Measurements from ENCODE around the gene SHROOM1. TPM values are rescaled to one million over a fixed set of nuclear protein-coding genes. Genes with fewer than 3 reads are reported as not detected.

The SHROOM1 gene
- total and polyA plus RNA-seq, 2 donors (not counting 3 experiments of a cell fraction or from before 2014, with no cell fraction given) = 12.8 to 20.9 TPM

- intact Hi-C loops (cut with micrococcal nuclease) = no loop called here
- H3K79me2 ChIP-seq (ENCODE audit: control insufficient read depth, insufficient read depth, low read length) = no peaks in the 10 kb centered on the region
- no peak for TF ChIP-seq JUN (IDR thresholded peaks at IDR 0.05; ENCODE audit: borderline replicate concordance, insufficient read depth, insufficient read length, low read depth)
- no peak for TF ChIP-seq CTCF (IDR thresholded peaks at IDR 0.05; ENCODE audit: extremely low read depth in 1 of 2, insufficient read depth in 1 of 2, low read depth in 1 of 2, low read length in 2 of 2)
- TF ChIP-seq FOS (IDR thresholded peaks at IDR 0.05; ENCODE audit: borderline replicate concordance, insufficient read depth, low read length) = no peak
- no peaks in the 10 kb centered on the region for H3K27me3 ChIP-seq (ENCODE audit: control insufficient read depth in 2 of 2, insufficient read depth in 2 of 2, low read length in 2 of 2)
- FAIRE-seq (no peak), DNase-seq (ENCODE audit: low read depth, low spot score) (no peak)
- dilution Hi-C loops (cut with MboI; ENCODE audit: extremely low pct_ligation_motif_present, low sequenced_read_pairs) = no loop called here
- CTCF ChIA-PET = interaction anchor here (1.6 kb wide), 1 partner anchor 9 kb away, joined by 5 read pairs; the partner anchor contains the start of gene UQCRQ
- no peak overlapping the region for H3K4me2 ChIP-seq (ENCODE audit: insufficient read depth, low read length)
- no TSS peak for BruUV-seq (replicated peaks)
- H3K9ac ChIP-seq (replicated peaks; ENCODE audit: extremely low read depth, insufficient read depth, low read length) = no peak overlapping the region
- POLR2A ChIA-PET = no interaction called here
- no peak overlapping the region for H3K27ac ChIP-seq (ENCODE audit: insufficient read depth, low read depth, low read length)
- no peak overlapping the region for H3K4me3 ChIP-seq (replicated peaks in 1 of 3; ENCODE audit: insufficient read depth in 1 of 3, low read depth in 1 of 3, low read length in 3 of 3)
- no peaks in the 10 kb centered on the region for H3K9me3 ChIP-seq (replicated peaks; ENCODE audit: control insufficient read depth, insufficient read depth, low read length)
- H2AFZ ChIP-seq (ENCODE audit: low read depth, low read length) = no peak overlapping the region
- peaks cover 2% of the 10 kb centered on the region for H4K20me1 ChIP-seq (replicated peaks; ENCODE audit: control insufficient read depth, extremely low read depth, insufficient read depth, low read length)
- no peaks in the 10 kb centered on the region for H3K9me1 ChIP-seq (replicated peaks; ENCODE audit: control insufficient read depth, extremely low read depth, insufficient read depth, low read length)
- H3K4me1 ChIP-seq (ENCODE audit: control insufficient read depth, extremely low read depth, insufficient read depth, low read length) = no peaks in the 10 kb centered on the region
- peaks cover 11 to 28% of the 10 kb centered on the region in 2 experiments for H3K36me3 ChIP-seq (ENCODE audit: control insufficient read depth in 2 of 2, extremely low read depth in 1 of 2, insufficient read depth in 2 of 2, low read length in 2 of 2)
Observed at GRCh38 chr5:132876020-132876759, 45.7 kb upstream of the SHROOM1 start.

DNA sequence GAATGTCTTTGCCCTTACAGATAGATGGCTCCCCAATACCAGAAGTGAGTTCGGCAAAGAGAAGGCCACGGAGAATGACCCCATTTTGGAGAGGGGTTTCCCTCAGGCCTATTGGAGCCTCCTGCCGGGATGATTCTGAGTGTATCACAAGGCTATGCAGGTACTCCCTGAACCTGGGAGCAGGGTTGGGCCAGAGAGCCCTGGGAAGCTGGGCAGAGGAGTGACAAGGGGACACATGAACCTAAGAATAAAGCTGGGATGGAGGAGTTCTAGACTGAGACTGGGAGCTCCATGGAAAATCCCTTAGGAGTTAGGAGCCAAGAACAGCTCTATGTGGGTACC lies 43.5 kb upstream of the SHROOM1 start:
- no peak for DNase-seq (ENCODE audit: low read depth, low spot score)
- POLR2A ChIA-PET = no interaction called here
- no peak overlapping the region for H3K4me2 ChIP-seq (ENCODE audit: insufficient read depth, low read length)
- no peak overlapping the region for H3K4me3 ChIP-seq (replicated peaks in 1 of 3; ENCODE audit: insufficient read depth in 1 of 3, low read depth in 1 of 3, low read length in 3 of 3)
- no peaks in the 10 kb centered on the region for H3K4me1 ChIP-seq (ENCODE audit: control insufficient read depth, extremely low read depth, insufficient read depth, low read length)
- no peak overlapping the region for H3K9ac ChIP-seq (replicated peaks; ENCODE audit: extremely low read depth, insufficient read depth, low read length)
- CTCF ChIA-PET = interaction anchor here (0.8 to 3.3 kb wide), 3 partner anchors 9 to 54 kb away, joined by 4 to 16 read pairs (median 8); partner anchors contain the start of gene SHROOM1
- no peak for FAIRE-seq
- no peaks in the 10 kb centered on the region for H3K27me3 ChIP-seq (ENCODE audit: control insufficient read depth in 2 of 2, insufficient read depth in 2 of 2, low read length in 2 of 2)
- no peak for TF ChIP-seq JUN (IDR thresholded peaks at IDR 0.05; ENCODE audit: borderline replicate concordance, insufficient read depth, insufficient read length, low read depth)
- TF ChIP-seq GATA2 (IDR thresholded peaks at IDR 0.05; ENCODE audit: insufficient read depth, insufficient read length, low read depth, low read length) = no peak
- TF ChIP-seq FOS (IDR thresholded peaks at IDR 0.05; ENCODE audit: borderline replicate concordance, insufficient read depth, low read length) = no peak
- no peak for TF ChIP-seq POLR2A (IDR thresholded peaks at IDR 0.05; ENCODE audit: low read depth, low read length)
- no peak for TF ChIP-seq MAX (IDR thresholded peaks at IDR 0.05; ENCODE audit: insufficient read depth, insufficient read length)
- no peak for TF ChIP-seq MYC (IDR thresholded peaks at IDR 0.05; ENCODE audit: low read depth, low read length)
- no peak for TF ChIP-seq POLR2AphosphoS5 (IDR thresholded peaks at IDR 0.05; ENCODE audit: insufficient read depth, low read depth, low read length)
- no peak for TF ChIP-seq CTCF (IDR thresholded peaks at IDR 0.05; ENCODE audit: extremely low read depth in 1 of 2, insufficient read depth in 1 of 2, low read depth in 1 of 2, low read length in 2 of 2)
- TF ChIP-seq EZH2 (IDR thresholded peaks at IDR 0.05; ENCODE audit: borderline replicate concordance, low read depth, low read length, severe bottlenecking) = no peak
- BruUV-seq (replicated peaks) = no TSS peak
- H3K79me2 ChIP-seq (ENCODE audit: control insufficient read depth, insufficient read depth, low read length) = no peaks in the 10 kb centered on the region
- no peak overlapping the region for H2AFZ ChIP-seq (ENCODE audit: low read depth, low read length)
- H3K27ac ChIP-seq (ENCODE audit: insufficient read depth, low read depth, low read length) = no peak overlapping the region
- H3K9me1 ChIP-seq (replicated peaks; ENCODE audit: control insufficient read depth, extremely low read depth, insufficient read depth, low read length) = no peaks in the 10 kb centered on the region
- no peaks in the 10 kb centered on the region for H3K9me3 ChIP-seq (replicated peaks; ENCODE audit: control insufficient read depth, insufficient read depth, low read length)
- H4K20me1 ChIP-seq (replicated peaks; ENCODE audit: control insufficient read depth, extremely low read depth, insufficient read depth, low read length) = peaks cover 2% of the 10 kb centered on the region
- dilution Hi-C loops (cut with MboI; ENCODE audit: extremely low pct_ligation_motif_present, low sequenced_read_pairs) (no loop called here), intact Hi-C loops (cut with micrococcal nuclease) (no loop called here)
- H3K36me3 ChIP-seq (ENCODE audit: control insufficient read depth in 2 of 2, extremely low read depth in 1 of 2, insufficient read depth in 2 of 2, low read length in 2 of 2) = peaks cover 6 to 13% of the 10 kb centered on the region in 2 experiments
